HG03280 (cell line): Measurements from ENCODE around the gene KRT31.
"Not testable (repeated sequence)": the region's sequence is repeated elsewhere in the genome, so short reads cannot be mapped to it uniquely, and the experiment has no call there.

ENCODE experiments used
- ATAC-seq: cut with Tn5 transposase; IDR thresholded peaks from one replicate; pipeline ENCODE4 v1.9.1; 2021; ENCODE audit warnings: mild to moderate bottlenecking, moderate library complexity; ENCODE audit not compliant: unreplicated experiment

KRT31 gene

GRCh38 chr17:41347869-41348760 lies 49.3 kb downstream of the KRT31 start:
- no peak for ATAC-seq

DNA sequence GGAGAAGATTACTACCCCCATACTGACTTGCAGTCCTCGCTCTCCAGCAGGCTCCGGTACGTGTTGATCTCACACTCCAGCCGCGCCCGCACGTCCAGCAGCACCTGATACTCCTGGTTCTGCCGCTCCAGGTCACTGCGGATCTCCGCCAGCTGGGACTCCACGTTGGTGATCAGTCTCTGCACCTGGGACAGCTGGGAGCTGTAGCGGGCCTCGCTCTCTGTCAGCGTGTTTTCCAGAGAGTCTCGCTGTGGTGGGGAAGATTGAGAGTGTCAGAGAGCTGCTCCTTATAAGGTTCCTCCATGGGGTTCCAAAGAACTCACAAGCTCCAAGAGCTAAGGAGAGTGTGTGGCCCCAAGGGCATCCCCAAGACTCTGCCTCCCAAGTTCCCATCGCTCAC lies 51.0 kb downstream of the KRT31 start:
- not testable (repeated sequence) for ATAC-seq

DNA sequence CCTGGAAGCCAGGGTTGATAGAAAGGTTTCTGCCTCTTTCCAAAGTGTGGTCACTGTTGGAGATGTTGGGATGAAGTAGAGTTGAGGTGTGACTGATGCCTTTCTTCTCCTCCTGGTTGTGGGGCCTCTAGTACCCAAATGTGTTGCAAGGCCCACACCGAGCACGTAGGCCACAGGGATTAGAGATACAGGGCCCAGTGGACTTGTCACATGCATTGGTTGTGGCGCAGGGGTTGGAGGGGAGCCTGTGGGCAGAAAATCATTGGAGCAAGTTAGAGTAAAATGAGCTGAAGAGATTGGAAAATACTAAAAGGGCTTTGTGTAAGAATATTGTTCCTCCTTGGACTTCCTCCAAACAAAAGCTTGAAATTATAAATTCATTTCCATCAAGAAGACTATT lies 51.4 kb downstream of the KRT31 start:
- ATAC-seq = no peak
